ENCODE results near the gene RPS21. TPM values are rescaled to one million over a fixed set of nuclear protein-coding genes. Genes with fewer than 3 reads are reported as not detected.

The RPS21 gene
- total RNA-seq, 4 donors from 2014 or later, result 585 to 2,728 (median 1,375) TPM

GRCh38 chr20:62395311-62396242 lies 8.7 kb downstream of the RPS21 start:
- no peaks in the 10 kb centered on the region for H3K27me3 ChIP-seq
- in situ Hi-C loops (cut with MboI; ENCODE audit: low pct_ligation_motif_present in 1 of 4, low pct_unique_long_range_greater_than_20kb in 1 of 4, low sequenced_read_pairs in 3 of 4) (no loop called here), intact Hi-C loops (cut with DNase I; ENCODE audit: low total_unique reads) (no loop called here)
- no peaks in the 10 kb centered on the region for H3K36me3 ChIP-seq
- no peaks in the 10 kb centered on the region for H3K9me3 ChIP-seq
- WGBS, 2 donors (ENCODE audit: low coverage in 1 of 2), result 89% methylated on average over 26 of the region's 27 CpGs; no CpG with 5 or more reads in 1 of the 2 donors
- H3K4me3 ChIP-seq, result no peak overlapping the region
- H3K27ac ChIP-seq, result no peak overlapping the region
- H3K4me1 ChIP-seq, result no peaks in the 10 kb centered on the region
- no peak for DNase-seq
- TF ChIP-seq POLR2A (IDR thresholded peaks at IDR 0.05) (no peak), EP300 (IDR thresholded peaks at IDR 0.05; ENCODE audit: low read depth) (no peak), POLR2AphosphoS5 (IDR thresholded peaks at IDR 0.05) (no peak), CTCF (IDR thresholded peaks at IDR 0.05) (no peak)

- Histone ChIP-seq H3K36me3 (no peaks in the 10 kb centered on the region), H3K9me3 (no peaks in the 10 kb centered on the region), H3K4me3 (no peak overlapping the region), H3K27ac (no peak overlapping the region), H3K4me1 (no peaks in the 10 kb centered on the region), H3K27me3 (no peaks in the 10 kb centered on the region)
- WGBS, 2 donors (ENCODE audit: low coverage in 1 of 2), result 94% methylated on average over 31 of the region's 35 CpGs; no CpG with 5 or more reads in 1 of the 2 donors
- in situ Hi-C loops (cut with MboI; ENCODE audit: low pct_ligation_motif_present in 1 of 4, low pct_unique_long_range_greater_than_20kb in 1 of 4, low sequenced_read_pairs in 3 of 4), result no loop called here
- TF ChIP-seq POLR2AphosphoS5 (IDR thresholded peaks at IDR 0.05) (no peak), EP300 (IDR thresholded peaks at IDR 0.05; ENCODE audit: low read depth) (no peak), CTCF (IDR thresholded peaks at IDR 0.05) (no peak), POLR2A (IDR thresholded peaks at IDR 0.05) (no peak)
- intact Hi-C loops (cut with DNase I; ENCODE audit: low total_unique reads), result no loop called here
- DNase-seq, result no peak
Measured at GRCh38 chr20:62396367-62397239, 9.7 kb downstream of the RPS21 start.

- DNase-seq, result no peak
- no peaks in the 10 kb centered on the region for H3K9me3 ChIP-seq
- H3K27me3 ChIP-seq, result no peaks in the 10 kb centered on the region
- in situ Hi-C loops (cut with MboI; ENCODE audit: low pct_ligation_motif_present in 1 of 4, low pct_unique_long_range_greater_than_20kb in 1 of 4, low sequenced_read_pairs in 3 of 4) (no loop called here), intact Hi-C loops (cut with DNase I; ENCODE audit: low total_unique reads) (no loop called here)
- no peaks in the 10 kb centered on the region for H3K4me1 ChIP-seq
- TF ChIP-seq POLR2AphosphoS5 (IDR thresholded peaks at IDR 0.05) (no peak), EP300 (IDR thresholded peaks at IDR 0.05; ENCODE audit: low read depth) (no peak), POLR2A (IDR thresholded peaks at IDR 0.05) (no peak), CTCF (IDR thresholded peaks at IDR 0.05) (no peak)
- 92 to 95% methylated on average over 6 to 19 of the region's 19 CpGs for WGBS, 2 donors (ENCODE audit: low coverage in 1 of 2)
- no peaks in the 10 kb centered on the region for H3K36me3 ChIP-seq
- H3K4me3 ChIP-seq, result no peak overlapping the region
- H3K27ac ChIP-seq, result no peak overlapping the region
Measured at GRCh38 chr20:62398120-62398821, 11.4 kb downstream of the RPS21 start.

Measured in transverse colon (tissue), 4 donors.